ENCODE data around the gene CACNA1H. TPM values are rescaled to one million over a fixed set of nuclear protein-coding genes. Genes with fewer than 3 reads are reported as not detected.
"Not testable (repeated sequence)": the region's sequence is repeated elsewhere in the genome, so short reads cannot be mapped to it uniquely, and the experiment has no call there.

CACNA1H gene
- total RNA-seq, 1 donor from 2014 or later: 26.1 TPM

DNA sequence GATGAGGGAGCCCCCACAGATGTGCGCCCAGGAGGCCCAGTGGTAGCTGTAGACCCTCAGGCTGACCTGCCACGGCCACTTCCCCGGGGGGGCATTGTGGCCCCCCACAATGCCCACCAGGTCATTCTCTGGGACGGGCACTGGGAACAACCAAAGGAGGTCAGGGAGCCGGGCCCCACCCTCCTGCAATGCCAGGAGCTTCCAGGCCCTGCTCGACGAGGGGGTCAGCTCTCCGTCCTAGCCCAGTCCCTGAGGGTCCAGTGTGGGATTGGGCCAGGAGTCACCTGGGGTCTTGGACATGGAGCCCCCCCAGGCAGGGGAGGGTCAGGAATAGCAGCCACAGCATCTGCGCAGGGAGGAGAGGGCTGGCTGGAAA, 109.9 kb downstream of the CACNA1H start:
- H3K4me1 ChIP-seq (ENCODE audit: control insufficient read depth in 3 of 3, insufficient read depth in 3 of 3, low read length in 3 of 3): no peaks in the 10 kb centered on the region
- H3K4me3 ChIP-seq (ENCODE audit: low read length in 3 of 3): no peak overlapping the region
- H3K27ac ChIP-seq (ENCODE audit: low read depth, low read length): no peak overlapping the region
- H3K27me3 ChIP-seq (ENCODE audit: control insufficient read depth in 3 of 3, insufficient read depth in 3 of 3, low read length in 3 of 3): peaks cover 43 to 53% (median 49%) of the 10 kb centered on the region in 3 donors
- no peaks in the 10 kb centered on the region for H3K36me3 ChIP-seq (ENCODE audit: control insufficient read depth in 3 of 3, insufficient read depth in 3 of 3, low read length in 3 of 3)
- H3K9ac ChIP-seq (ENCODE audit: low read depth in 1 of 3, low read length in 3 of 3): no peak overlapping the region
- H3K9me3 ChIP-seq (ENCODE audit: control insufficient read depth in 3 of 3, low read length in 3 of 3): peaks cover 0 to 2% (median 0%) of the 10 kb centered on the region in 3 donors

DNA sequence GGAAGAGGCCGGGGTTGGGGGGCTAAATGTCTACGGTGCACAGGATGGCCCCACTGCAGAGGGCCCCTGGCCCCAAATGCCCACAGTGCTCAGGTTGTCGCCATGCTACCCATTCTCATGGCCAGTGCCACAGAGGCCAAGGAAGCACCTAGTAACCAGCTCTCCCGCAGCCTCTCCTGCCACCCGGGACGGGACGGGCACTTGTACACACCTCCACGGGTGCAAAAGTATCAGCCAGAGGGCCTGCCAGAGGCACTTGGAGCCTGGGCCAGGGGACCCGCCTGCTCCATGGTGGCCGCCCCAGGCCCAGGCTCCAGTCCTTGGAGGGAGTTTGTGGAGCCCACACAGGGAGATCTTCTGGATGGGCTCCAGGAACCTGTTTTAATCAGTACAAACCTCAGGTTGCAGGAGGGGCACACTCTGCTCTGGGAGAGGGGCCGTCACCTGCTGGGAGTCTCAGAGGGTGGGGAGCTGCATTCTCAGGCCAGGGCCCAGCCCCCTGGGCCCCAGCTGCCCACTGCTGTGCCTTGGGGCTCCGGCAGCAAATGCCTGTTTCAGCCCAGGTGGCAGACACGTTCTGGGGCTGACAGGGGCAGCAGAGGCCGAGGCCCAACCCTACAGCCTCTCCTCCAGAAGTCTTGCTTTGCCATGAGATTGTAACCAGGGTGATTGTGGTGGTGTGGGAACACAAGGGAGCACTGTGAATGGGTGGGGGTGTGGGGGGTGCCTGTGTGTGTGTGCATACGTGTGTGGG, 110.9 kb downstream of the CACNA1H start:
- peaks cover 0 to 2% (median 0%) of the 10 kb centered on the region in 3 donors for H3K9me3 ChIP-seq (ENCODE audit: control insufficient read depth in 3 of 3, low read length in 3 of 3)
- H3K27me3 ChIP-seq (ENCODE audit: control insufficient read depth in 3 of 3, insufficient read depth in 3 of 3, low read length in 3 of 3): peaks cover 39 to 52% (median 49%) of the 10 kb centered on the region in 3 donors
- no peak overlapping the region for H3K9ac ChIP-seq (ENCODE audit: low read depth in 1 of 3, low read length in 3 of 3)
- no peaks in the 10 kb centered on the region for H3K4me1 ChIP-seq (ENCODE audit: control insufficient read depth in 3 of 3, insufficient read depth in 3 of 3, low read length in 3 of 3)
- no peaks in the 10 kb centered on the region for H3K36me3 ChIP-seq (ENCODE audit: control insufficient read depth in 3 of 3, insufficient read depth in 3 of 3, low read length in 3 of 3)
- H3K27ac ChIP-seq (ENCODE audit: low read depth, low read length): no peak overlapping the region
- H3K4me3 ChIP-seq (ENCODE audit: low read length in 3 of 3): no peak overlapping the region

DNA sequence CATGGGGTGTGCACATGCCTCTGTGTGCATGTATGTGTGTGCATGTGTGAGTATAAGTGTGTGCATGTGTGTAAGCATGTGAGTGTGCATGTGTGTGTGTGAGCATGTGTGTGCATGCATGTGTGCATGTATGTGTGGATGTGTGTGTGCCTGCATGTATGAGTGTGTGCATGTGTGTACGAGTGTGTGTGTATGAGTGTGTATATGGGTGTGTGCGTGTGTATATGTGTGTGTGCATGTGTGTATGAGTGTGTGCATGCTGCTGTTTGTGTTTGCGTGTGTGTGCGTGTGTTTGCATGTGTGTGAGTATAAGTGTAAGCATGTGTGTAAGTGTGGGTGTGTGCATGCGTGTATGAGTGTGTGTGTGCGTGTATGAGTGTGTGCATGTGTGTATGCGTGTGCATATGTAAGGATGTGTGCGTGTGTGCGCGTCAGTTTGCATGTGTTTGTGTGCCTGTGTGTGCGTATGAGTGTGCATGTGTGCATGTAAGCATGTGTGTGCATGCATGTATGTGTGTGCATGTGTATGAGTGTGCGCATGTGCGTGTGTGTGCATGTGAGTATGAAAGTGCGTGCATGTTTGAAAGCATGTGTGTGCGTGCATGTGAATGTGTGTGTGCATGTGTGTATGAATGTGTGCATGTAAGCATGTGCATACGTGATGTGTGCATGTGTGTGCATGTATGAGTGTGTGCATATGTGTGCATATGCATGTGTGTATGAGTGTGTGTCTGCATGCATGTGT, 111.6 kb downstream of the CACNA1H start:
- H3K36me3 ChIP-seq (ENCODE audit: control insufficient read depth in 3 of 3, insufficient read depth in 3 of 3, low read length in 3 of 3): no peaks in the 10 kb centered on the region
- no peak overlapping the region for H3K9ac ChIP-seq (ENCODE audit: low read depth in 1 of 3, low read length in 3 of 3)
- peaks cover 31 to 44% (median 41%) of the 10 kb centered on the region in 3 donors for H3K27me3 ChIP-seq (ENCODE audit: control insufficient read depth in 3 of 3, insufficient read depth in 3 of 3, low read length in 3 of 3)
- no peak overlapping the region for H3K27ac ChIP-seq (ENCODE audit: low read depth, low read length)
- no peaks in the 10 kb centered on the region for H3K4me1 ChIP-seq (ENCODE audit: control insufficient read depth in 3 of 3, insufficient read depth in 3 of 3, low read length in 3 of 3)
- H3K4me3 ChIP-seq (ENCODE audit: low read length in 3 of 3): no peak overlapping the region
- peaks cover 0 to 2% (median 0%) of the 10 kb centered on the region in 3 donors for H3K9me3 ChIP-seq (ENCODE audit: control insufficient read depth in 3 of 3, low read length in 3 of 3)

DNA sequence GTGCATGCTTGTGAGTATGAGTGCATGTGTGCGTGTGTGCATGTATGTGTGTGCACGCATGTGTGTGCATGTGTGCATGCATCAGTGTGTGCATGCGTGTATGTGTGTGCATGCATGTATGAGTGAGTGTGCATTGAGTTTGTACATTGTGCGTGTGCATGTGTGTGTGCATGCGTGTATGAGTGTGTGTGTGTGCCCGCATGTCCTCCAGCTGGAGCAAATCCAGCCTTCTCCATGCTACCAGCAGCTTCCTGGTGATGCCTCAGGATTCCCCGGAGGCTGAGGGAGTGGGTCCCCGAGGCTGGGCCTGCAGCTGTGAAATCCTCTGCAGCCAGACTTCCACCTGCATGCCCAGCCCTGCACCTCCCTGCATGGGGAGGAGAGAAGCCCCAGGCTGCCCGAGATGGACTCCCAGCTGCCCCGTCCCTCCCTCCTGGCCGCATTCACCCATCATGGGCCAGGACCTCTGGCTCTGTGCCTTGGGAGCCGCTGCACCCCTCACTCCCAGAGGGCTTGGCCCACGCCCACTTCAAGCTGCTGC, 112.3 kb downstream of the CACNA1H start:
- Histone ChIP-seq H3K36me3 (ENCODE audit: control insufficient read depth in 3 of 3, insufficient read depth in 3 of 3, low read length in 3 of 3) (no peaks in the 10 kb centered on the region), H3K9me3 (ENCODE audit: control insufficient read depth in 3 of 3, low read length in 3 of 3) (peaks cover 0 to 2% (median 0%) of the 10 kb centered on the region in 3 donors), H3K27me3 (ENCODE audit: control insufficient read depth in 3 of 3, insufficient read depth in 3 of 3, low read length in 3 of 3) (peaks cover 25 to 38% (median 35%) of the 10 kb centered on the region in 3 donors)

DNA sequence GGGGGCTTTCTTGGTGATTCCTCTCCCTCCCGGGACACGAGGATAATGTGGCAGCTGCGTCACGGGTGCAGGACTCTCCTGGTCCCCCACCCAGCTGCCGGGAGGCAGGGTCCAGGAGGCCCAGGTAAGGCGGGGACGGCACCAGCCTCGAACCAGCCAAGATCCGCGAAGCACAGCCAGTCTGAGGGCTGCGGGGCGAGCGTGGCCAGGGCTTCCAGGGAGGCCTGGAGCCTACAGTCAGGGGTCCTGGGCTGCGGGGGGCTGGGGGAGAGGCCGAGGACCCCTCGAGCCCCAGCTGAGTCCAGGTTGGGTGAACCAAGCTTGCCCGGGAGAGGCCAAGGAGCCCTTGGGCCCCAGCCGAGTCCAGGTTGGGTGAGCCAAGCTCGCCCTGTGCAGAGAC, 112.9 kb downstream of the CACNA1H start:
- Histone ChIP-seq H3K36me3 (ENCODE audit: control insufficient read depth in 3 of 3, insufficient read depth in 3 of 3, low read length in 3 of 3) (no peaks in the 10 kb centered on the region), H3K27ac (ENCODE audit: low read depth, low read length) (no peak overlapping the region), H3K9ac (ENCODE audit: low read depth in 1 of 3, low read length in 3 of 3) (no peak overlapping the region), H3K27me3 (ENCODE audit: control insufficient read depth in 3 of 3, insufficient read depth in 3 of 3, low read length in 3 of 3) (peaks cover 18 to 31% (median 28%) of the 10 kb centered on the region in 3 donors), H3K4me1 (ENCODE audit: control insufficient read depth in 3 of 3, insufficient read depth in 3 of 3, low read length in 3 of 3) (no peaks in the 10 kb centered on the region), H3K4me3 (ENCODE audit: low read length in 3 of 3) (no peak overlapping the region), H3K9me3 (ENCODE audit: control insufficient read depth in 3 of 3, low read length in 3 of 3) (peaks cover 0 to 2% (median 0%) of the 10 kb centered on the region in 3 donors)

More for the DNA sequence above, 112.3 kb downstream of the CACNA1H start:
- Histone ChIP-seq H3K27ac (ENCODE audit: low read depth, low read length) (no peak overlapping the region), H3K4me1 (ENCODE audit: control insufficient read depth in 3 of 3, insufficient read depth in 3 of 3, low read length in 3 of 3) (no peaks in the 10 kb centered on the region), H3K9ac (ENCODE audit: low read depth in 1 of 3, low read length in 3 of 3) (no peak overlapping the region), H3K4me3 (ENCODE audit: low read length in 3 of 3) (no peak overlapping the region)

DNA sequence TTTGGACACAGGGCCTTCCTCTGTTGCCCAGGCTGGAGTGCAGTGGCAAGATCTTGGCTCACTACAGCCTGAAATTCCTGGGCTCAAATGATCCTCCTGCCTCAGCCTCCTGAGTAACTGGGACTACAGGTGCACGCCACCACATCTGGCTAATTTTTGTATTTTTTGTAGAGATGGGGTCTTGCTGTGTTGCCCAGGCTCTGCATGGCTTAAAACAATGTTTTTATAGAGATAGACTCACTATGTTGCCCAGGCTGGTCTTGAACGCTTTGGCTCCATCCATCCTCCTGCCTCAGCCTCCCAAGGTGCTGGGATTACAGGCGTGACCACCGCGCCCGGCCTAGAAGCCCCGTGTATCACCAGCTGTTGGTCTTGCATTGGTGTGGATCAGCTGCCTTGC, 116.5 kb downstream of the CACNA1H start:
- not testable (repeated sequence) for H3K9me3 ChIP-seq (ENCODE audit: control insufficient read depth in 3 of 3, low read length in 3 of 3); H3K36me3 ChIP-seq (ENCODE audit: control insufficient read depth in 3 of 3, insufficient read depth in 3 of 3, low read length in 3 of 3); H3K4me3 ChIP-seq (ENCODE audit: low read length in 3 of 3); H3K4me1 ChIP-seq (ENCODE audit: control insufficient read depth in 3 of 3, insufficient read depth in 3 of 3, low read length in 3 of 3); H3K9ac ChIP-seq (ENCODE audit: low read depth in 1 of 3, low read length in 3 of 3); H3K27ac ChIP-seq (ENCODE audit: low read depth, low read length)
- H3K27me3 ChIP-seq (ENCODE audit: control insufficient read depth in 3 of 3, insufficient read depth in 3 of 3, low read length in 3 of 3): peaks cover 4 to 18% (median 11%) of the 10 kb centered on the region in 3 donors

DNA sequence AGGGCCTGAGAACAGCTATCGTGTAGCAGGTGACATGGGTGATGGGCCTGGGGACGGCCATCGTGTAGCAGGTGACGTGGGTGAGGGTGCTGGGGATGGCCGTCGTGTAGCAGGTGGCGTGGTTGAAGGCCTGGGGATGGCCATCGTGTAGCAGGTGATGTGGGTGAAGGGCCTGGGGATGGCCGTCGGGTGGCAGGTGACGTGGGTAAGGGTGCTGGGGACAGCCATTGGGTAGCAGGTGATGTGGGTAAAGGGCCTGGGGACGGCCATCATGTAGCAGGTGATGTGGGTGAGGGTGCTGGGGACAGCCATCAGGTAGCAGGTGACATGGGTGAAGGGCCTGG, 118.4 kb downstream of the CACNA1H start:
- no peaks in the 10 kb centered on the region for H3K36me3 ChIP-seq (ENCODE audit: control insufficient read depth in 3 of 3, insufficient read depth in 3 of 3, low read length in 3 of 3)
- no peak overlapping the region for H3K4me3 ChIP-seq (ENCODE audit: low read length in 3 of 3)
- no peaks in the 10 kb centered on the region for H3K4me1 ChIP-seq (ENCODE audit: control insufficient read depth in 3 of 3, insufficient read depth in 3 of 3, low read length in 3 of 3)

More for the DNA sequence above, 118.4 kb downstream of the CACNA1H start:
- Histone ChIP-seq H3K27ac (ENCODE audit: low read depth, low read length) (no peak overlapping the region), H3K9ac (ENCODE audit: low read depth in 1 of 3, low read length in 3 of 3) (no peak overlapping the region), H3K9me3 (ENCODE audit: control insufficient read depth in 3 of 3, low read length in 3 of 3) (no peaks in the 10 kb centered on the region), H3K27me3 (ENCODE audit: control insufficient read depth in 3 of 3, insufficient read depth in 3 of 3, low read length in 3 of 3) (peaks cover 15 to 26% (median 17%) of the 10 kb centered on the region in 3 donors)

Other genes starting within 250 kb of the CACNA1H start
- gene LMF1, start 182.1 kb upstream of the CACNA1H start, total RNA-seq: 6.8 TPM
- 26.1 TPM for gene SOX8, start 171.3 kb upstream of the CACNA1H start, total RNA-seq
- not detected for gene SSTR5, start 80.4 kb upstream of the CACNA1H start, total RNA-seq
- not detected for gene C1QTNF8, start 56.9 kb upstream of the CACNA1H start, total RNA-seq
- gene TPSG1, start 72.2 kb downstream of the CACNA1H start, total RNA-seq: not detected
- gene TPSB2, start 77.1 kb downstream of the CACNA1H start, total RNA-seq: not detected
- gene TPSAB1, start 87.6 kb downstream of the CACNA1H start, total RNA-seq: 1.0 TPM
- not detected for gene TPSD1, start 103.0 kb downstream of the CACNA1H start, total RNA-seq
- gene UBE2I, start 156.5 kb downstream of the CACNA1H start, total RNA-seq: 35.0 TPM
- gene BAIAP3, start 180.5 kb downstream of the CACNA1H start, total RNA-seq: 1.0 TPM
- gene TSR3, start 198.8 kb downstream of the CACNA1H start, total RNA-seq: 48.5 TPM
- 18.3 TPM for gene GNPTG, start 198.8 kb downstream of the CACNA1H start, total RNA-seq

Data from skeletal muscle tissue (tissue), 4 donors.